Muscle layer of duodenum (tissue), 2 donors: ENCODE results near the gene OR10AD1.
"Not testable (repeated sequence)": the region's sequence is repeated elsewhere in the genome, so short reads cannot be mapped to it uniquely, and the experiment has no call there.

Source experiments
- H3K27ac ChIP-seq: one replicate; pipeline ENCODE4 v1.7.0; 2013; ENCODE audit warnings: mild to moderate bottlenecking, low read length
- H3K27me3 ChIP-seq: one replicate; pipeline ENCODE4 v1.7.0; 2013; ENCODE audit warnings: low read depth, mild to moderate bottlenecking, control low read depth, low read length
- H3K36me3 ChIP-seq, 2 donors: one replicate each; pipeline ENCODE4 v1.7.0; 2013; ENCODE audit warnings: low read length in 2 of 2, control low read depth in 1 of 2, mild to moderate bottlenecking in 1 of 2; ENCODE audit not compliant: insufficient read depth in 2 of 2, control insufficient read depth in 1 of 2
- H3K4me1 ChIP-seq, 2 donors: one replicate each; pipeline ENCODE4 v1.7.0; 2013; ENCODE audit warnings: low read length in 2 of 2, mild to moderate bottlenecking in 2 of 2, control low read depth in 1 of 2, moderate library complexity in 1 of 2; ENCODE audit not compliant: insufficient read depth in 2 of 2, control insufficient read depth in 1 of 2
- H3K4me3 ChIP-seq, 2 donors: one replicate each; pipeline ENCODE4 v1.7.0; 2013; ENCODE audit warnings: low read length in 2 of 2, low read depth in 1 of 2, mild to moderate bottlenecking in 1 of 2
- H3K9me3 ChIP-seq, 2 donors: one replicate each; pipeline ENCODE4 v1.7.0; 2013; ENCODE audit warnings: low read length in 2 of 2, control low read depth in 1 of 2, mild to moderate bottlenecking in 1 of 2; ENCODE audit not compliant: control insufficient read depth in 1 of 2
- donor health status: healthy.

OR10AD1 gene

GRCh38 chr12:48203192-48203591, at the start of gene OR10AD1:
OR10AD1 (minus strand) TSS chr12:48203292; CDS start chr12:48203292, 0 bp downstream.
- H3K4me1 ChIP-seq = no peaks in the 10 kb centered on the region
- H3K4me3 ChIP-seq = no peak within 1 kb of the TSS
- H3K9me3 ChIP-seq = peaks cover 0 to 37% of the 10 kb centered on the region in 2 donors
- no peaks in the 10 kb centered on the region for H3K27me3 ChIP-seq
- no peak within 1 kb of the TSS for H3K27ac ChIP-seq
- H3K36me3 ChIP-seq = peaks cover 0 to 17% of the 10 kb centered on the region in 2 donors

- Histone ChIP-seq H3K27ac (no peak overlapping the region), H3K27me3 (no peaks in the 10 kb centered on the region), H3K4me1 (no peaks in the 10 kb centered on the region), H3K9me3 (peaks cover 0 to 3% of the 10 kb centered on the region in 2 donors), H3K36me3 (no peaks in the 10 kb centered on the region), H3K4me3 (no peak overlapping the region)
Measured at GRCh38 chr12:48247181-48247966, 44.3 kb upstream of the OR10AD1 start.

DNA sequence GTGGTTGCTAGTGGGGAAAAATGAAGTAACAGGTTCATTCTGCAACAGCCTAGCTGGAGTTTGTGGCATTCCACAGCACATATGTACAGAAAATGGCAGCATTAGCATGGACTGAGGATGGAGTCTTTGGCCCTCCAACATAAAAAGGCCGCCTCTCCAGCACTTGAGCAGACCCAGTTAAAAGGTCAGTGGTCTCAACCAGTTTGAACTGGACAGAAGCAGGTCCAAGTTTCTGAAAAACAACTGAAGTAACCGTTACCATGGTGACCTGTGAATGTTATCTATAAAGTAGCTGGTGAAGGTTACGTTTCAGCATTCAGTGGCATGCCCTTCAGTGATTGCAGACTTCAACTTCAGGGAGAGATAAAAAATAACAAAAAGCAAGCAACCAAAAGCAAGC, 34.1 kb upstream of the OR10AD1 start:
- peaks cover 0 to 9% of the 10 kb centered on the region in 2 donors for H3K9me3 ChIP-seq
- no peaks in the 10 kb centered on the region for H3K36me3 ChIP-seq
- H3K27ac ChIP-seq = no peak overlapping the region
- H3K4me1 ChIP-seq = no peaks in the 10 kb centered on the region
- H3K4me3 ChIP-seq = no peak overlapping the region
- H3K27me3 ChIP-seq = no peaks in the 10 kb centered on the region

DNA sequence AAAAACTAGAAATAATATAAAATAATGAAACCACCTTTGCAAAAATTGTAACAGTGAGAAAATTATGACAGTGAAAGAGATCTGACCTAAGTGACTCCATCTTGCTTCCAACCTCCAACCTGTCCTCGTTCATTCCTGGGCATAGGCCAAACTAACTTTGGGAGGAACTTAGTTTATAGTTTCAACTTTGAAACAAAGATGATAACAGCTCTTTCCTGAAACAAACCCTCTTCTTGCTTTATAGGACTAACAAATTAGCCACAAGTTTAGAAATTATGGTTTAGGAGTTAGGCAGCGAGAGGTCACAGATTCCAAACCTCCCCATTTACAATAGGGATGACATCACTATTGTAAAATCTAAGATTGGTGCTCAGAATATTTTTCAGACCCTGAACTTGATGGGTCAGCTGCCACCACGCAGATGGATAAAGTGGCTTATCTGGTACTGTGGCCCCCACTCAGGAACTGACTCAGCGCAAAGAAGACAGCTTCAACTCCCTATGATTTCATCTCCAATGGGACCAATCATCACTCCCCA, 32.8 kb upstream of the OR10AD1 start:
- H3K4me1 ChIP-seq = no peaks in the 10 kb centered on the region
- no peak overlapping the region for H3K27ac ChIP-seq
- peaks cover 0 to 4% of the 10 kb centered on the region in 2 donors for H3K9me3 ChIP-seq
- no peaks in the 10 kb centered on the region for H3K27me3 ChIP-seq
- no peak overlapping the region for H3K4me3 ChIP-seq
- H3K36me3 ChIP-seq = no peaks in the 10 kb centered on the region

DNA sequence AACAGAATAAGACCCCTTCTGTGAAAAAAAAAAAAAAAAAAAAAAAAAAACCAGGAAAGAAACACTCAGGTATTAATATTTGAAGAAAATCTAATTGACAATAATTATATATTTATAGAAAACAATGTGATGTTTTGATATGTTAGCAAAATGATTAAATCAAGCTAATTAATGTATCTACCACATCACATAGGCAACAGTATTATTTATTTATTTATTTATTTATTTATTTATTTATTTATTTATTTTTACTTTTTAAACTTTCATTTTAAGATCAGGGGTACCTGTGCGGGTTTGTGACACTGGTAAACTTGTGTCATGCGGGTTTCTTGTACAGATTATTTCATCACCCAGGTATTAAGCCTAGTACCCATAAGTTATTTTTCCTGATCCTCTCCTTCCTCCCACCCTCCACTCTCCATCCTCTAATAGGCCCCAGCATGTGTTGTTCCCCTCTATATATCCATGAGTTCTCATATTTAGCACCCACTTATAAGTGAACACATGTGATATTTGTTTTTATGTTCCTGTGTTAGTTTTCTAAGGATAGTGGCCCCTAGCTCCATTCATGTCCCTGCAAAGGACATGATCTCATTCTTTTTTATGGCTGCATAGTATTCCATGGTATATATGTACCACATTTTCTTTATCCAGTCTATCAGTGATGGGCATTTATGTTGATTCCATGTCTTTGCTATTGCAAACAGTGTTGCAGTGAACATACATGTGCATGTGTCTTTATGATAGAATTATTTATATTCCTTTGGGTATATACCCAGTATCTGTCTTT, 28.3 kb upstream of the OR10AD1 start:
- not testable (repeated sequence) for H3K4me1 ChIP-seq, H3K27ac ChIP-seq, H3K4me3 ChIP-seq, H3K36me3 ChIP-seq, H3K27me3 ChIP-seq, H3K9me3 ChIP-seq

GRCh38 chr12:48224533-48224932, 21.4 kb upstream of the OR10AD1 start:
- not testable (repeated sequence) for H3K4me3 ChIP-seq, H3K27me3 ChIP-seq, H3K36me3 ChIP-seq, H3K27ac ChIP-seq, H3K9me3 ChIP-seq, H3K4me1 ChIP-seq

DNA sequence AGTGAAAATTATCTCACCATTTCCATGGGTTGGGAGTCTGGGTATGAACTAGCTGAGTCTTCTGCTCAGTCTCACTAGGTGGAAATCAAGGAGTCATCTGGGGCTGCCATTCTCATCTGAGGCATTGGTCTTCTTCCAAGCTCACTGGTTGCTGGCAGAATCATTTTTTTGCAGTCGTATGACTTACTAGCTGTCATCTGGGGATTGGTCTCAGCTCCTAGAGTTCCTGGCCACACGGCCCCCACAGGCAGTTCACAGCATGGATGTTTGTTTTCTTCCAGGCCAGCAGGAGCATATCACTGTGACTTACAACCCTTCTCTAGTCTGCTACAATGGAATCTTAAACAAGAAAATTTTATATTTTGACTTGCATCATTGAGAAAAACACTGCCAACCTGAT, 18.6 kb upstream of the OR10AD1 start:
- peaks cover 0 to 4% of the 10 kb centered on the region in 2 donors for H3K4me1 ChIP-seq

GRCh38 chr12:48220701-48221100, 17.6 kb upstream of the OR10AD1 start:
- Histone ChIP-seq H3K27ac (no peak overlapping the region), H3K4me1 (peaks cover 0 to 8% of the 10 kb centered on the region in 2 donors), H3K9me3 (no peaks in the 10 kb centered on the region), H3K4me3 (no peak overlapping the region), H3K27me3 (no peaks in the 10 kb centered on the region), H3K36me3 (no peaks in the 10 kb centered on the region)

More for the DNA sequence above, 18.6 kb upstream of the OR10AD1 start:
- H3K9me3 ChIP-seq = no peaks in the 10 kb centered on the region
- no peaks in the 10 kb centered on the region for H3K27me3 ChIP-seq
- H3K4me3 ChIP-seq = no peak overlapping the region
- H3K27ac ChIP-seq = no peak overlapping the region
- H3K36me3 ChIP-seq = no peaks in the 10 kb centered on the region

DNA sequence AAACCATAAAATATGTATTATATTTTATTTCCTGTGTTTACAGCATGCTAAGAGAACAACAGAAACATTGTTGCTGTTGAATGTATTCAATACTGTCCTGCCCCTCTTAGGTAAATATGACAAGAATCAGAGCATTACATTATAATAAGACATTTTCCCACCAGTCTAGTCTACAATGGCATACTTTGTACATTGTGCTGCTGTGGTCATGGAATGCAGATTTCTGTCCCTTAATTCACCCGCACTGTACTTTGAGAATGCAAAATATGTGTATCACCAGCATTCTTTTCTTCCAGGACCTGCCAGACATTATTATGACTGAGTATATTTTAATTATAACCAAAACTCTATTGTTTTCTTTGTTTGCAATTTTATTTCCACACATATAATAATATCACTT, 16.5 kb upstream of the OR10AD1 start:
- peaks cover 0 to 11% of the 10 kb centered on the region in 2 donors for H3K4me1 ChIP-seq
- no peak overlapping the region for H3K4me3 ChIP-seq
- H3K27me3 ChIP-seq = no peaks in the 10 kb centered on the region
- H3K9me3 ChIP-seq = no peaks in the 10 kb centered on the region
- no peak overlapping the region for H3K27ac ChIP-seq
- H3K36me3 ChIP-seq = no peaks in the 10 kb centered on the region

- H3K27ac ChIP-seq = no peak overlapping the region
- peaks cover 0 to 11% of the 10 kb centered on the region in 2 donors for H3K4me1 ChIP-seq
- no peaks in the 10 kb centered on the region for H3K9me3 ChIP-seq
- no peaks in the 10 kb centered on the region for H3K36me3 ChIP-seq
- no peak overlapping the region for H3K4me3 ChIP-seq
- no peaks in the 10 kb centered on the region for H3K27me3 ChIP-seq
Measured at GRCh38 chr12:48216785-48217184, 13.7 kb upstream of the OR10AD1 start.

- H3K27me3 ChIP-seq = not testable (repeated sequence)
- H3K36me3 ChIP-seq = peaks cover 0 to 14% of the 10 kb centered on the region in 2 donors
- H3K9me3 ChIP-seq = peaks cover 0 to 34% of the 10 kb centered on the region in 2 donors
Measured at GRCh38 chr12:48209495-48209894, 6.4 kb upstream of the OR10AD1 start.

More at GRCh38 chr12:48209495-48209894, 6.4 kb upstream of the OR10AD1 start:
- H3K4me3 ChIP-seq, H3K27ac ChIP-seq, H3K4me1 ChIP-seq: not testable (repeated sequence)
